K562 (cell line): ENCODE results near the gene TBRG1. TPM values are rescaled to one million over a fixed set of nuclear protein-coding genes. Genes with fewer than 3 reads are reported as not detected.
A peak's percentile ranks its signal among the peaks of the same experiment; 100 is the strongest.

ENCODE experiments used
- KLF1 ChIP-seq: fragments of 450-650 bp; IDR thresholded peaks from 2 replicates; pipeline ENCODE4 v1.6.1; 2016; ENCODE audit warnings: missing genetic modification characterization, missing compliant biosample characterization
- MAX ChIP-seq: sonication (generic); formaldehyde crosslinking; IDR thresholded peaks from 2 replicates; pipeline ENCODE4 v1.9.0; 2022; ENCODE audit warnings: mild to moderate bottlenecking, missing genetic modification reagents
- MCM7 ChIP-seq, 2 experiments: fragments of 450-650 bp; IDR thresholded peaks; 2 replicates each; pipeline ENCODE4 v1.6.1; 2016 to 2018
- MEF2D ChIP-seq: conservative IDR thresholded peaks from 2 replicates; pipeline ENCODE4 v1.6.1; 2016; ENCODE audit warnings: low read depth, missing genetic modification characterization, missing compliant biosample characterization
- NRF1 ChIP-seq, 2 experiments: fragments of 450-650 bp; IDR thresholded peaks in 1 of 2; conservative IDR thresholded peaks in 1 of 2; 2 replicates each; pipeline ENCODE4 v1.6.1; 2014; ENCODE audit warnings: mild to moderate bottlenecking in 2 of 2
- POLR2AphosphoS2 ChIP-seq: IDR thresholded peaks from 2 replicates; pipeline ENCODE4 v1.6.1; 2012; ENCODE audit warnings: low read length, improper control_type of control experiment
- RCOR1 ChIP-seq, 2 experiments: IDR thresholded peaks; 2 replicates each; pipeline ENCODE4 v1.6.1; 2012; ENCODE audit warnings: low read depth in 2 of 2, low read length in 2 of 2, borderline replicate concordance in 1 of 2, improper control_type of control experiment in 1 of 2
- USF2 ChIP-seq: sonication (generic); formaldehyde crosslinking; IDR thresholded peaks from 2 replicates; pipeline ENCODE4 v1.5.0; 2020; ENCODE audit warnings: missing genetic modification reagents
- polyA plus RNA-seq, 8 experiments: library from polyadenylated mRNA; depleted of rRNA in 4 of 8; stranded (reverse) in 5 of 8; unstranded in 3 of 8; fragments of >200 nt; fragmentation: Nextera tagmentation in 2 of 8; fragmentation: Illumina TruSeq in 1 of 8; extraction: Ambion mirVana in 2 of 8; extraction: Trizol in 1 of 8; gene quantifications; 2 replicates each; pipeline versions ENCODE4 v1.2.1 to v1.2.3, GENCODE V29; 2011 to 2014; ENCODE audit warnings: inconsistent platforms in 1 of 8, missing spikeins in 1 of 8
- total RNA-seq, 7 experiments: library from RNA; depleted of rRNA in 6 of 7; stranded (reverse); fragments of >200 nt in 6 of 7; fragmentation: Illumina TruSeq in 2 of 7; extraction: Trizol in 2 of 7; gene quantifications; 2 replicates each; pipeline versions ENCODE4 v1.2.1 to v1.2.3, GENCODE V29; 2011 to 2021; ENCODE audit warnings: low replicate concordance in 1 of 7
- TF ChIP-seq, protein P1 (sequence below): IDR thresholded peaks from 2 replicates; pipeline ENCODE4 v1.6.1; 2012; ENCODE audit warnings: low read depth, low read length, improper control_type of control experiment, borderline replicate concordance
- TF ChIP-seq, protein P2 (sequence below): fragments of 450-650 bp; formaldehyde crosslinking; conservative IDR thresholded peaks from 2 replicates; pipeline ENCODE4 v1.4.0; 2022; ENCODE audit warnings: mild to moderate bottlenecking, missing genetic modification characterization
- TF ChIP-seq, protein P3 (sequence below): fragments of 200-800 bp; sonication (Bioruptor generic); IDR thresholded peaks from 2 replicates; pipeline ENCODE4 v1.6.1; 2016; ENCODE audit warnings: missing genetic modification characterization, missing compliant biosample characterization

The TBRG1 gene
- total and polyA plus RNA-seq, 9 of the 15 experiments (the other 6 are each of a cell fraction or from before 2014, with no cell fraction given): 8.7 to 30.0 (median 20.2) TPM

GRCh38 chr11:124644426-124645280, 22.0 kb downstream of the TBRG1 start (continued):
- no peak; a peak in 1 of 4 replicates for TF ChIP-seq RCOR1 (IDR thresholded peaks at IDR 0.05; ENCODE audit: borderline replicate concordance in 1 of 2, low read depth in 2 of 2, low read length in 2 of 2)
- no peak for TF ChIP-seq KLF1
- no peak for TF ChIP-seq POLR2AphosphoS2
- TF ChIP-seq USF2 (CRISPR knock-in tag): no peak
- TF ChIP-seq, protein P1, sequence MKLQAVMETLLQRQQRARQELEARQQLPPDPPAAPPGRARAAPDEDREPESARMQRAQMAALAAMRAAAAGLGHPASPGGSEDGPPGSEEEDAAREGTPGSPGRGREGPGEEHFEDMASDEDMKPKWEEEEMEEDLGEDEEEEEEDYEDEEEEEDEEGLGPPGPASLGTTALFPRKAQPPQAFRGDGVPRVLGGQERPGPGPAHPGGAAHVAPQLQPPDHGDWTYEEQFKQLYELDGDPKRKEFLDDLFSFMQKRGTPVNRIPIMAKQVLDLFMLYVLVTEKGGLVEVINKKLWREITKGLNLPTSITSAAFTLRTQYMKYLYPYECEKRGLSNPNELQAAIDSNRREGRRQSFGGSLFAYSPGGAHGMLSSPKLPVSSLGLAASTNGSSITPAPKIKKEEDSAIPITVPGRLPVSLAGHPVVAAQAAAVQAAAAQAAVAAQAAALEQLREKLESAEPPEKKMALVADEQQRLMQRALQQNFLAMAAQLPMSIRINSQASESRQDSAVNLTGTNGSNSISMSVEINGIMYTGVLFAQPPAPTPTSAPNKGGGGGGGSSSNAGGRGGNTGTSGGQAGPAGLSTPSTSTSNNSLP: peak; percentile 81
- TF ChIP-seq MCM7 (IDR thresholded peaks at IDR 0.05): no peak
- TF ChIP-seq MAX (CRISPR knock-in tag): peak; percentile 42; the same call in 1 of the 2 replicates
- TF ChIP-seq, protein P2, sequence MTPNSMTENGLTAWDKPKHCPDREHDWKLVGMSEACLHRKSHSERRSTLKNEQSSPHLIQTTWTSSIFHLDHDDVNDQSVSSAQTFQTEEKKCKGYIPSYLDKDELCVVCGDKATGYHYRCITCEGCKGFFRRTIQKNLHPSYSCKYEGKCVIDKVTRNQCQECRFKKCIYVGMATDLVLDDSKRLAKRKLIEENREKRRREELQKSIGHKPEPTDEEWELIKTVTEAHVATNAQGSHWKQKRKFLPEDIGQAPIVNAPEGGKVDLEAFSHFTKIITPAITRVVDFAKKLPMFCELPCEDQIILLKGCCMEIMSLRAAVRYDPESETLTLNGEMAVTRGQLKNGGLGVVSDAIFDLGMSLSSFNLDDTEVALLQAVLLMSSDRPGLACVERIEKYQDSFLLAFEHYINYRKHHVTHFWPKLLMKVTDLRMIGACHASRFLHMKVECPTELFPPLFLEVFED: no peak
- TF ChIP-seq, protein P3, sequence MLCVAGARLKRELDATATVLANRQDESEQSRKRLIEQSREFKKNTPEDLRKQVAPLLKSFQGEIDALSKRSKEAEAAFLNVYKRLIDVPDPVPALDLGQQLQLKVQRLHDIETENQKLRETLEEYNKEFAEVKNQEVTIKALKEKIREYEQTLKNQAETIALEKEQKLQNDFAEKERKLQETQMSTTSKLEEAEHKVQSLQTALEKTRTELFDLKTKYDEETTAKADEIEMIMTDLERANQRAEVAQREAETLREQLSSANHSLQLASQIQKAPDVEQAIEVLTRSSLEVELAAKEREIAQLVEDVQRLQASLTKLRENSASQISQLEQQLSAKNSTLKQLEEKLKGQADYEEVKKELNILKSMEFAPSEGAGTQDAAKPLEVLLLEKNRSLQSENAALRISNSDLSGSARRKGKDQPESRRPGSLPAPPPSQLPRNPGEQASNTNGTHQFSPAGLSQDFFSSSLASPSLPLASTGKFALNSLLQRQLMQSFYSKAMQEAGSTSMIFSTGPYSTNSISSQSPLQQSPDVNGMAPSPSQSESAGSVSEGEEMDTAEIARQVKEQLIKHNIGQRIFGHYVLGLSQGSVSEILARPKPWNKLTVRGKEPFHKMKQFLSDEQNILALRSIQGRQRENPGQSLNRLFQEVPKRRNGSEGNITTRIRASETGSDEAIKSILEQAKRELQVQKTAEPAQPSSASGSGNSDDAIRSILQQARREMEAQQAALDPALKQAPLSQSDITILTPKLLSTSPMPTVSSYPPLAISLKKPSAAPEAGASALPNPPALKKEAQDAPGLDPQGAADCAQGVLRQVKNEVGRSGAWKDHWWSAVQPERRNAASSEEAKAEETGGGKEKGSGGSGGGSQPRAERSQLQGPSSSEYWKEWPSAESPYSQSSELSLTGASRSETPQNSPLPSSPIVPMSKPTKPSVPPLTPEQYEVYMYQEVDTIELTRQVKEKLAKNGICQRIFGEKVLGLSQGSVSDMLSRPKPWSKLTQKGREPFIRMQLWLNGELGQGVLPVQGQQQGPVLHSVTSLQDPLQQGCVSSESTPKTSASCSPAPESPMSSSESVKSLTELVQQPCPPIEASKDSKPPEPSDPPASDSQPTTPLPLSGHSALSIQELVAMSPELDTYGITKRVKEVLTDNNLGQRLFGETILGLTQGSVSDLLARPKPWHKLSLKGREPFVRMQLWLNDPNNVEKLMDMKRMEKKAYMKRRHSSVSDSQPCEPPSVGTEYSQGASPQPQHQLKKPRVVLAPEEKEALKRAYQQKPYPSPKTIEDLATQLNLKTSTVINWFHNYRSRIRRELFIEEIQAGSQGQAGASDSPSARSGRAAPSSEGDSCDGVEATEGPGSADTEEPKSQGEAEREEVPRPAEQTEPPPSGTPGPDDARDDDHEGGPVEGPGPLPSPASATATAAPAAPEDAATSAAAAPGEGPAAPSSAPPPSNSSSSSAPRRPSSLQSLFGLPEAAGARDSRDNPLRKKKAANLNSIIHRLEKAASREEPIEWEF (CRISPR knock-in tag): no peak
- 0 out of 4 replicates have a peak, but pooled peaks of 1 of the 2 experiments have one; percentile 11 for TF ChIP-seq NRF1 (conservative IDR thresholded peaks at IDR 0.05 in 1 of 2, IDR thresholded peaks at IDR 0.05 in 1 of 2)
- peak; percentile 11; the same call in 1 of the 2 replicates for TF ChIP-seq MEF2D (tag)
